Activated naive CD8-positive, alpha-beta T cell treated with anti-CD3 and anti-CD28 coated beads, Interleukin-2, amount 10 ng/mL, durations not matched to agents 7 days and 5 days (primary cell): Measurements from ENCODE around the gene HYAL2. TPM values are rescaled to one million over a fixed set of nuclear protein-coding genes. Genes with fewer than 3 reads are reported as not detected.
"Not testable (repeated sequence)": the region's sequence is repeated elsewhere in the genome, so short reads cannot be mapped to it uniquely, and the experiment has no call there.

Source experiments
- ATAC-seq: fragments of 150-1000 bp; cut with Tn5 transposase; one replicate; pipeline ENCODE4 v1.10.0; 2021; ENCODE audit warnings: low read depth, moderate library complexity
- POLR2A ChIA-PET: fragments of 350-600 bp; sonication (Branson Sonifier 250); formaldehyde crosslinking; loops from one replicate; lab custom pipeline; 2021; ENCODE audit warnings: antibody characterized with exemption; lab: Charles Lee
- DNase-seq: peaks from one replicate; pipeline ENCODE4 v3.0.0; 2021
- H3K27ac Mint-ChIP-seq: one replicate; pipeline ENCODE4 v1.8.0; 2022; ENCODE audit warnings: mild to moderate bottlenecking, mixed read lengths
- H3K27me3 Mint-ChIP-seq: one replicate; pipeline ENCODE4 v1.8.0; 2022; ENCODE audit warnings: mild to moderate bottlenecking, moderate library complexity, mixed read lengths
- H3K36me3 Mint-ChIP-seq: one replicate; pipeline ENCODE4 v1.8.0; 2021; ENCODE audit warnings: mild to moderate bottlenecking, mixed read lengths
- H3K4me1 Mint-ChIP-seq: one replicate; pipeline ENCODE4 v1.8.0; 2021; ENCODE audit warnings: mixed read lengths
- H3K4me3 Mint-ChIP-seq: one replicate; pipeline ENCODE4 v1.8.0; 2022; ENCODE audit warnings: mild to moderate bottlenecking, moderate library complexity, mixed read lengths
- H3K9me3 Mint-ChIP-seq: one replicate; pipeline ENCODE4 v1.8.0; 2021; ENCODE audit warnings: mixed read lengths
- total RNA-seq, 2 experiments: library from RNA; stranded (reverse); gene quantifications; one replicate each; pipeline ENCODE4 v1.2.3, GENCODE V29; 2021

HYAL2 gene
- total RNA-seq, 2 experiments from 2014 or later = 4.9 to 5.1 TPM

DNA sequence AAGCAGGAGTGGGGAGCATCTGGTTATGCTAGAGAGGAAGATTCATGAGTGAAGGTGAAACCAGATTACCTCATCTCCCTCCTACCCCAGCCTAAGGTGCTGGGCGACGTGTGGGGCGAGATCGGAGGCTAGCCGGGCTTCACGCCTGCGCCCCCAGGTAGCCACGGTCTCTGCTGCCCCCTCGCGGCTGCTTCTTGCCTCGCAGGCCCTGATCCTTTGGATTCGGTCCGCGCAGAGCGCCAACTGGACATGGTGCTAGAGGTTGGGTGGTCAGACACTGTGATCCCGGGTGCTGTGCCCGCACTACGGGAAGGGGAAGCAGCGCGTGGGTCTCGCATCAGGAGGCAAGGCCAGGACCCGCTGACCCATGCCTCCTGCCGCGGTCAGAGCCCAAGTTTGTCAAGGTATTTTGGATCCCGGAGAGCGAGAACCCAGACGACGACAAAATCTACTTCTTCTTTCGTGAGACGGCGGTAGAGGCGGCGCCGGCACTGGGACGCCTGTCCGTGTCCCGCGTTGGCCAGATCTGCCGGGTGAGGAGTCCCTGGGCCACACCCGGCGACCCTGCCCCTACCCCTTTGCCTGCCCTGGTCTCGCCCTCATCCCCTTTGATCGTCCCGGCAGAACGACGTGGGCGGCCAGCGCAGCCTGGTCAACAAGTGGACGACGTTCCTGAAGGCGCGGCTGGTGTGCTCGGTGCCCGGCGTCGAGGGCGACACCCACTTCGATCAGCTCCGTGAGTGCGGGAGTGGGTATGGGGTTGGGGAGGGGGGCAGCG, 49.4 kb downstream of the HYAL2 start:
- H3K27me3 Mint-ChIP-seq = peaks cover 41% of the 10 kb centered on the region
- H3K27ac Mint-ChIP-seq = no peak overlapping the region
- no peaks in the 10 kb centered on the region for H3K36me3 Mint-ChIP-seq
- peak overlapping the region; percentile 70 for H3K4me3 Mint-ChIP-seq
- POLR2A ChIA-PET = interaction anchor here (0.6 kb wide), 1 partner anchor 30 kb away, joined by 3 read pairs; no protein-coding TSS in a partner anchor
- H3K4me1 Mint-ChIP-seq = peaks cover 25% of the 10 kb centered on the region
- peak; percentile 87 for ATAC-seq
- H3K9me3 Mint-ChIP-seq = no peaks in the 10 kb centered on the region
- peak; percentile 95 for DNase-seq

DNA sequence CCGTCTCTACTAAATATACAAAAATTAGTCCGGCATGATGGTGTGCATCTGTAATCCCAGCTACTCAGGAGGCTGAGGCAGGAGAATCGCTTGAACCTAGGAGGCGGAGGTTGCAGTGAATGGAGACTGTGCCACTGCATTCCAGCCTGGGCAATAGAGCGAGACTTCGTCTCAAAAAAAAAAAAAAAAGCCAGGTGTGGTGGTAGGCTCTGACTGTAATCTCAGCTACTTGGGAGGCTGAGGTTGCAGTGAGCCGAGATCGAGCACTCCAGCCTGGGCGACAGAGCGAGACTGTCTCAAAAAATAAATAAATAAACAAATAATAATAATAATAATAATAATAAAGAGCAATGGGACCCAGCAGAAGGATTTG, 50.0 kb downstream of the HYAL2 start:
- H3K27me3 Mint-ChIP-seq = peaks cover 39% of the 10 kb centered on the region
- peaks cover 25% of the 10 kb centered on the region for H3K4me1 Mint-ChIP-seq
- not testable (repeated sequence) for ATAC-seq, H3K27ac Mint-ChIP-seq, H3K36me3 Mint-ChIP-seq, H3K4me3 Mint-ChIP-seq, DNase-seq, H3K9me3 Mint-ChIP-seq
- POLR2A ChIA-PET = interaction anchor here (0.6 to 2.3 kb wide), 2 partner anchors 30 to 45 kb away, joined by 3 to 8 read pairs; no protein-coding TSS in a partner anchor

DNA sequence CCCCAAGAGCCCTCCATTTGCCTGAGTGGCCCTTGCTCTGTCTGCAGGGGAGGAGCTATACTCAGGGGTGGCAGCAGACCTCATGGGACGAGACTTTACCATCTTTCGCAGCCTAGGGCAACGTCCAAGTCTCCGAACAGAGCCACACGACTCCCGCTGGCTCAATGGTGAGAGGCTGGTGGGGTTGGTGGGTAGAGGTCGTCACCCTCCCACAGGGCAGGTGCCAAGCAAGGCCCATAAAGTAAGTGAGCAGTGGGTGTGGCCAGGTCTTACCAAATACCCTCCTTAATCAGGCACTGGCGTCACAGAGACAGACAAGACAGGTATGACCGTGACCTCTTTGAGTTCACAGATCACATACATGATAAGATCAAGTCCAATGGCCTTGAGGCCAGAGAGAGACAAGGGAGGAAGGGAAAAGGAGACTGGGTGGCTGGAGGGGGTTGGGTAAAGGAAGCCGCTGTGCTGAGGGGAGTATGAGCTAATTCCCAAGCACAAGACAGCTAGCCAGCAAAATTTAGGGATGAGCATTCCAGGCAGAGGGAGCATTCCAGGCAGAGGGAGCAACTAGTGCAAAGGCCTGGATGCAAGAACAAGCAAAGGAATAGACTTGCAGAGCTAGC, 51.1 kb downstream of the HYAL2 start:
- H3K27ac Mint-ChIP-seq = peak overlapping the region; percentile 41
- no peak for ATAC-seq
- POLR2A ChIA-PET = interaction anchor here (1.6 to 2.3 kb wide), 2 partner anchors 25 to 44 kb away, joined by 5 to 8 read pairs; no protein-coding TSS in a partner anchor

DNA sequence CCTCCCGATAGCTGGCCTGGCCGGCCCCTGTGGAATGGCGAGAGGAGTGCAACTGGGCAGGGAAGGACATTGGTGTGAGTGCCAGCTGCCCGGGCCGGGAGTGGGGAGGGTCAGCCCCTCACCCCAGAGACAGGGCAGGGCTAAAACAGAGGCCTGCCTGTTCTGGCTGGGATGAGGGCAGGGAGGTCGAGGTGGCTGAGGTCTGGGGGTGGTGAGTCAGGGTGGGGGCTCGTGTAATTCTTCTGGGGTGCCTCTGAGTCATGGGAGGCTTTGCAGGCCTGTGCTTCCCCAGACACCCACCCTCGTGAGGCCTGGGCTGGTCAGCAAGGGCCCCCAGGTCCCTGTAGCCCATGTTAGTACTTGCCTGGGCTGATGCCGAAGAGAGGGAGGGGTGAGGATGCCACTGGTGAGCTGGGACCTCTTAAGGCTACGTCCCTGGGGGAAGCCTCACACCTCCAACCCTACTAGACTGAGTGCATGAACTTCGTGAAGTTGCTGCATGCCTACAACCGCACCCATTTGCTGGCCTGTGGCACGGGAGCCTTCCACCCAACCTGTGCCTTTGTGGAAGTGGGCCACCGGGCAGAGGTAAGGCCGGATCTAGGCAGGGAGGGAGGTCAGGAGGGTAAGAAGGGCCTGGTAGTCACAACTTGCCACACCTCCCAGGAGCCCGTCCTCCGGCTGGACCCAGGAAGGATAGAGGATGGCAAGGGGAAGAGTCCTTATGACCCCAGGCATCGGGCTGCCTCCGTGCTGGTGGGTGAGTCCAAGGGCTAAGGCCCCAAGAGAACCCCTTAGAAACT, 51.9 kb downstream of the HYAL2 start:
- ATAC-seq (no peak), DNase-seq (no peak)
- Mint-ChIP-seq H3K27ac (no peak overlapping the region), H3K9me3 (no peaks in the 10 kb centered on the region), H3K27me3 (peaks cover 30% of the 10 kb centered on the region), H3K36me3 (no peaks in the 10 kb centered on the region), H3K4me1 (peaks cover 20% of the 10 kb centered on the region), H3K4me3 (no peak overlapping the region)
- POLR2A ChIA-PET = interaction anchor here (1.6 to 2.3 kb wide), 2 partner anchors 24 to 43 kb away, joined by 5 to 8 read pairs; no protein-coding TSS in a partner anchor

More for the DNA sequence above, 51.1 kb downstream of the HYAL2 start:
- Mint-ChIP-seq H3K4me1 (peaks cover 25% of the 10 kb centered on the region), H3K27me3 (peaks cover 37% of the 10 kb centered on the region), H3K36me3 (no peaks in the 10 kb centered on the region), H3K9me3 (no peaks in the 10 kb centered on the region), H3K4me3 (no peak overlapping the region)
- no peak for DNase-seq

DNA sequence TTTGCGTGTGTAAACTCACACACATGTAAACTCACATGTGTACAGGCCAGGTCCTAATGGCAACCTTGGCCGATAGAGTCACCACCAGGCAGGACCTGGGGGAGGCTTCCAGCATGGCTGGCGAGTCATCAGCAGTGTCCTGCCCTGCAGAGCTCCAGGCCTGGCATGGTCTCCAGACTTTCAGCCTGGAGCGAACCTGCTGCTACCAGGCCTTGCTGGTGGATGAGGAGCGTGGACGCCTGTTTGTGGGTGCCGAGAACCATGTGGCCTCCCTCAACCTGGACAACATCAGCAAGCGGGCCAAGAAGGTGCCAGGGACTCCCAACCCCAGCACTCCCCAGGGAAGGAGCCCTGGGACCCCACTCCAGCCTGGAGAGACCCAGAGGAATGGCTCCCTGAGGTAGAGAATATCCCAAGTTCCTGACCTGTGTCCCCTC, 52.5 kb downstream of the HYAL2 start:
- no peak for ATAC-seq
- Mint-ChIP-seq H3K27me3 (peaks cover 24% of the 10 kb centered on the region), H3K4me1 (peaks cover 18% of the 10 kb centered on the region), H3K4me3 (no peak overlapping the region), H3K27ac (no peak overlapping the region), H3K36me3 (no peaks in the 10 kb centered on the region), H3K9me3 (no peaks in the 10 kb centered on the region)
- no peak for DNase-seq
- POLR2A ChIA-PET = no interaction called here

DNA sequence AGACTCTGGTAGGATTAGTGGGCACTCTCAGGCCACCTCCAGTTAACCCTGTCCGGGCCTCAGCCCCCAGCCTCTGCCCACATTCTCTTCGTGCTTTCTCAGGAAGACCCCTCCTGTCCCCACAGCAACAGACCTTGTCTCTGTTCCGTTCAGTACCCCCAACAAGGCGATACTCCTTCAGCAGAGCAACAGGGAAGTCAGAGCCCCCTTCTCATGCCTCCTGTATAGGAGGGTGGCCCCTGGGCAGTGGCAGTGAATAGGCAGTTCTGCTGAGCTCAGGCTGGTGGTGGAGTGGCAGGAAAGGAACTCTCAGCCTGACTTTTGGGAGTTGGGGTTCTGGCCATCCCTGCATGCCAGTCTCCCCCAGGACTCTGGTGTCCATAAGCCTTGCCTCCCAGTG, 53.1 kb downstream of the HYAL2 start:
- no peak overlapping the region for H3K27ac Mint-ChIP-seq
- POLR2A ChIA-PET = interaction anchor here (0.6 kb wide), 1 partner anchor 79 kb away, joined by 3 read pairs; no protein-coding TSS in a partner anchor

DNA sequence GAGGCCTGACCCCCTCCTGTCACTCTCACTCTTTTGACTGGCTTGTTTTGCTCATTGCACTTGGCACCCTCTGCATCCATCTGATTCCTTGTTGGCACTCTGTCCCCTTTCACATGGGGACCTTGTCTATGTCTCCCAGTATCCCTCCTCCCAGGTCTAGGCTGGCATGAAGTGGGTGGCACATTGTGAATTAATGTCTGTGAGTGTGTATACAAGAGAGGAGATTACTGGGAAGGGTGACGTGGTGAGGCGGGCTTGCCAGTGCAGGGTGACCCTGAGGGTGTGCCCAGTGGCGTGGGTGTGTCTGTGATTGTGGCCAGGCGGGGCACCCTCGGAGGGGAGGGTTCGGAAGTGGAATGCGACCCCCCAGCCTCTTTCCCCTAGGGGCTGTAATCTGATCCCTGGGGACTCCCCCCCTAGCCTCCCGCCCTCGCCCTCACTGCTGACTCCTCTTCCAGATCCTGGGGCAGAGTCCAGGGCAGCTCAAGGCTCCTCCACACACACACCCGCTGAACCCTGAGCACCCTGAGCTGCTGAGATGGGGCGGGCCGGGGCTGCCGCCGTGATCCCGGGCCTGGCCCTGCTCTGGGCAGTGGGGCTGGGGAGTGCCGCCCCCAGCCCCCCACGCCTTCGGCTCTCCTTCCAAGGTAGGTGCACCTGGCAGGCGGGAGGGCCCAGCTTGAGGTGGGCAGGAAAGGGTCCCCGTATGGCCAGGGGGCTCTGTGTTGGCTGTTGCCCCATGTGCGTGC, 53.7 kb downstream of the HYAL2 start, which contains the start of gene SEMA3B:
SEMA3B (plus strand) TSS at position 445 of the 749 bp plus-strand sequence; CDS start at position 539, 94 bp downstream.
- Mint-ChIP-seq H3K36me3 (no peaks in the 10 kb centered on the region), H3K27ac (no peak within 1 kb of the TSS), H3K27me3 (peaks cover 15% of the 10 kb centered on the region), H3K4me3 (no peak within 1 kb of the TSS), H3K4me1 (peaks cover 12% of the 10 kb centered on the region), H3K9me3 (no peaks in the 10 kb centered on the region)
- ATAC-seq (no peak), DNase-seq (no peak)
- POLR2A ChIA-PET = interaction anchor here (0.6 kb wide), 1 partner anchor 78 kb away, joined by 3 read pairs; no protein-coding TSS in a partner anchor

More for the DNA sequence above, 53.1 kb downstream of the HYAL2 start:
- Mint-ChIP-seq H3K9me3 (no peaks in the 10 kb centered on the region), H3K36me3 (no peaks in the 10 kb centered on the region), H3K4me3 (no peak overlapping the region), H3K4me1 (peaks cover 16% of the 10 kb centered on the region), H3K27me3 (peaks cover 20% of the 10 kb centered on the region)
- no peak for ATAC-seq
- DNase-seq = no peak

DNA sequence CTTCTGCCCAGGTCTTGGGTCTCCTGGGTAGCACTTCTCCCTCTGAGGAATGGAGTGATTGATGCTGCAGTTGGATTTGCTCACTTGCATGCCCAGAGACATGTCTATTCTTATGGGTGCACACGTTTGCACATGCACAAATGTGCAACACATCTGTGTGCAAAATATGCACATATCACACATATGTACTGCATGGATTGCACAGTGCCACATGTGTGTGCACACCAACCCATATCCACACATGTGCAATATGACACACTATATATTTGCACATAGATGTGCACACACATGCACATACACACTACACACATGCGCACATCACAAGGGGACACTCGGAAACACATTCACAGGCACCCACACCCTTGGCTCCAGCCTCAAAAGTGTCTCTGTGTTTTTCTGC, 54.3 kb downstream of the HYAL2 start:
- no peak for ATAC-seq
- Mint-ChIP-seq H3K4me1 (peaks cover 11% of the 10 kb centered on the region), H3K27ac (no peak overlapping the region), H3K9me3 (no peaks in the 10 kb centered on the region), H3K4me3 (no peak overlapping the region), H3K27me3 (peaks cover 15% of the 10 kb centered on the region), H3K36me3 (no peaks in the 10 kb centered on the region)
- POLR2A ChIA-PET = no interaction called here
- DNase-seq = no peak

Other genes starting within 250 kb of the HYAL2 start
- gene RBM5, start 233.8 kb downstream of the HYAL2 start, total RNA-seq = 100 to 1,000 TPM; 256 to 257 TPM
- gene SEMA3F, start 167.4 kb downstream of the HYAL2 start, total RNA-seq = under 1 TPM in 1 of 2 experiments, not detected in 1; 0.09 TPM
- gene GNAT1, start 131.1 kb downstream of the HYAL2 start, total RNA-seq = not detected
- not detected for gene SLC38A3, start 117.5 kb downstream of the HYAL2 start, total RNA-seq
- 100 to 1,000 TPM; 435 to 448 TPM for gene GNAI2, start 86.5 kb downstream of the HYAL2 start, total RNA-seq
- gene SEMA3B, start 53.6 kb downstream of the HYAL2 start, total RNA-seq = 1 to 10 TPM in 1 of 2 experiments, under 1 TPM in 1; 0.36 to 1.0 TPM
- gene LSMEM2, start 43.7 kb downstream of the HYAL2 start, total RNA-seq = not detected
- 10 to 100 TPM; 50.0 to 59.0 TPM for gene IFRD2, start 30.3 kb downstream of the HYAL2 start, total RNA-seq
- 1 to 10 TPM; 5.9 to 7.0 TPM for gene HYAL3, start 23.3 kb downstream of the HYAL2 start, total RNA-seq
- gene NAA80, start 23.3 kb downstream of the HYAL2 start, total RNA-seq = 10 to 100 TPM; 34.3 to 37.7 TPM
- under 1 TPM; 0.25 to 0.28 TPM for gene HYAL1, start 19.2 kb downstream of the HYAL2 start, total RNA-seq
- gene TUSC2, start 5.5 kb upstream of the HYAL2 start, total RNA-seq = 10 to 100 TPM; 20.2 to 20.8 TPM
- 100 to 1,000 TPM; 183 to 188 TPM for gene RASSF1, start 18.1 kb upstream of the HYAL2 start, total RNA-seq
- gene ZMYND10, start 23.0 kb upstream of the HYAL2 start, total RNA-seq = 1 to 10 TPM; 2.2 to 2.7 TPM
- 10 to 100 TPM; 55.8 to 58.2 TPM for gene NPRL2, start 28.0 kb upstream of the HYAL2 start, total RNA-seq
- gene CYB561D2, start 28.1 kb upstream of the HYAL2 start, total RNA-seq = 10 to 100 TPM; 35.0 to 38.9 TPM
- 10 to 100 TPM; 23.4 to 24.4 TPM for gene TMEM115, start 36.8 kb upstream of the HYAL2 start, total RNA-seq
- gene CACNA2D2, start 180.9 kb upstream of the HYAL2 start, total RNA-seq = 1 to 10 TPM; 2.1 to 2.5 TPM
- gene C3orf18, start 245.0 kb upstream of the HYAL2 start, total RNA-seq = 10 to 100 TPM; 53.2 to 58.4 TPM
- 100 to 1,000 TPM in 1 of 2 experiments, 10 to 100 TPM in 1; 97.4 to 102 TPM for gene HEMK1, start 246.8 kb upstream of the HYAL2 start, total RNA-seq